ENCODE data around the gene SHISA9. TPM values are rescaled to one million over a fixed set of nuclear protein-coding genes. Genes with fewer than 3 reads are reported as not detected.

The SHISA9 gene
- total and polyA plus RNA-seq, 4 donors: under 0.01 to 0.46 (median 0.07) TPM

GRCh38 chr16:12900599-12901203, 697 bp upstream of the SHISA9 start:
- no peak for ATAC-seq (ENCODE audit: insufficient read depth, low FRiP score)
- H3K27ac ChIP-seq (ENCODE audit: low read depth in 1 of 2, low read length in 1 of 2): no peak overlapping the region
- H3K36me3 ChIP-seq (ENCODE audit: control insufficient read depth in 4 of 4, insufficient read depth in 4 of 4, low read length in 4 of 4): no peaks in the 10 kb centered on the region
- TF ChIP-seq, protein P1, sequence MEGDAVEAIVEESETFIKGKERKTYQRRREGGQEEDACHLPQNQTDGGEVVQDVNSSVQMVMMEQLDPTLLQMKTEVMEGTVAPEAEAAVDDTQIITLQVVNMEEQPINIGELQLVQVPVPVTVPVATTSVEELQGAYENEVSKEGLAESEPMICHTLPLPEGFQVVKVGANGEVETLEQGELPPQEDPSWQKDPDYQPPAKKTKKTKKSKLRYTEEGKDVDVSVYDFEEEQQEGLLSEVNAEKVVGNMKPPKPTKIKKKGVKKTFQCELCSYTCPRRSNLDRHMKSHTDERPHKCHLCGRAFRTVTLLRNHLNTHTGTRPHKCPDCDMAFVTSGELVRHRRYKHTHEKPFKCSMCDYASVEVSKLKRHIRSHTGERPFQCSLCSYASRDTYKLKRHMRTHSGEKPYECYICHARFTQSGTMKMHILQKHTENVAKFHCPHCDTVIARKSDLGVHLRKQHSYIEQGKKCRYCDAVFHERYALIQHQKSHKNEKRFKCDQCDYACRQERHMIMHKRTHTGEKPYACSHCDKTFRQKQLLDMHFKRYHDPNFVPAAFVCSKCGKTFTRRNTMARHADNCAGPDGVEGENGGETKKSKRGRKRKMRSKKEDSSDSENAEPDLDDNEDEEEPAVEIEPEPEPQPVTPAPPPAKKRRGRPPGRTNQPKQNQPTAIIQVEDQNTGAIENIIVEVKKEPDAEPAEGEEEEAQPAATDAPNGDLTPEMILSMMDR (IDR thresholded peaks at IDR 0.05; ENCODE audit: control extremely low read depth, extremely low read depth): no peak
- H3K27me3 ChIP-seq (ENCODE audit: control insufficient read depth in 3 of 3, insufficient read depth in 3 of 3, low read length in 2 of 3): peaks cover 51 to 56% (median 53%) of the 10 kb centered on the region in 3 donors
- no peak overlapping the region for H3K4me3 ChIP-seq
- DNase-seq: no peak
- WGBS, 2 donors: 3 to 4% methylated on average over 37 of the region's 37 CpGs
- peaks cover 0 to 14% (median 0%) of the 10 kb centered on the region in 5 donors for H3K4me1 ChIP-seq (ENCODE audit: control insufficient read depth in 5 of 5, insufficient read depth in 5 of 5, low read length in 5 of 5)
- H3K9me3 ChIP-seq (ENCODE audit: control insufficient read depth in 4 of 4, insufficient read depth in 3 of 4, low read length in 3 of 4): no peaks in the 10 kb centered on the region
- H3K9ac ChIP-seq (ENCODE audit: insufficient read depth in 1 of 2, low read length in 2 of 2): no peak overlapping the region

DNA sequence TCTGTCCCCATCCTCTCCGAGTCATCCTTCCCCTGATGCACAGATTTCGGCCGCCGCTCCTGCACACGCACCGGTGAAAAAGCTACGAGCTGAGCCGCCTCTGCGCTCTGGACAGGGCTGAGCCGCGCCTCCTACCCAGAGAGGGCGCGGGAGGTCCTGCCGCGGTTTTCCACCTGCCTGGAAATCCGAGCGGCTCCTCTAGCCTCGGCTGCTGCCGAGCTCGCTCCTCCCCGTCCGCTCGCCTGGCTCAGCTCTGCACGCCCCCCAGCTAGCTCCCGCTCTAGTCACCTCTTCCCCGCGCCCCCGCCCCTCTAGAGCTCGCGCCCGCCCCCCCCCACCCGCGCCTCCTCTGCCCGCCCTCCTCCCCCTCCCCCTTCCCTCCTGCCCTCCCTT, 198 bp upstream of the SHISA9 start:
- no peak overlapping the region for H3K27ac ChIP-seq (ENCODE audit: low read depth in 1 of 2, low read length in 1 of 2)
- ATAC-seq (ENCODE audit: insufficient read depth, low FRiP score) (no peak), DNase-seq (peak in 1 of 3 donors; percentile 15)
- no peak overlapping the region for H3K4me3 ChIP-seq
- TF ChIP-seq, protein P1 (IDR thresholded peaks at IDR 0.05; ENCODE audit: control extremely low read depth, extremely low read depth): no peak
- H3K27me3 ChIP-seq (ENCODE audit: control insufficient read depth in 3 of 3, insufficient read depth in 3 of 3, low read length in 2 of 3): peaks cover 55 to 58% (median 56%) of the 10 kb centered on the region in 3 donors
- peaks cover 0 to 14% (median 0%) of the 10 kb centered on the region in 5 donors for H3K4me1 ChIP-seq (ENCODE audit: control insufficient read depth in 5 of 5, insufficient read depth in 5 of 5, low read length in 5 of 5)
- no peaks in the 10 kb centered on the region for H3K36me3 ChIP-seq (ENCODE audit: control insufficient read depth in 4 of 4, insufficient read depth in 4 of 4, low read length in 4 of 4)
- no peaks in the 10 kb centered on the region for H3K9me3 ChIP-seq (ENCODE audit: control insufficient read depth in 4 of 4, insufficient read depth in 3 of 4, low read length in 3 of 4)
- no peak overlapping the region for H3K9ac ChIP-seq (ENCODE audit: insufficient read depth in 1 of 2, low read length in 2 of 2)
- 2 to 4% methylated on average over 26 to 33 of the region's 34 CpGs for WGBS, 2 donors

DNA sequence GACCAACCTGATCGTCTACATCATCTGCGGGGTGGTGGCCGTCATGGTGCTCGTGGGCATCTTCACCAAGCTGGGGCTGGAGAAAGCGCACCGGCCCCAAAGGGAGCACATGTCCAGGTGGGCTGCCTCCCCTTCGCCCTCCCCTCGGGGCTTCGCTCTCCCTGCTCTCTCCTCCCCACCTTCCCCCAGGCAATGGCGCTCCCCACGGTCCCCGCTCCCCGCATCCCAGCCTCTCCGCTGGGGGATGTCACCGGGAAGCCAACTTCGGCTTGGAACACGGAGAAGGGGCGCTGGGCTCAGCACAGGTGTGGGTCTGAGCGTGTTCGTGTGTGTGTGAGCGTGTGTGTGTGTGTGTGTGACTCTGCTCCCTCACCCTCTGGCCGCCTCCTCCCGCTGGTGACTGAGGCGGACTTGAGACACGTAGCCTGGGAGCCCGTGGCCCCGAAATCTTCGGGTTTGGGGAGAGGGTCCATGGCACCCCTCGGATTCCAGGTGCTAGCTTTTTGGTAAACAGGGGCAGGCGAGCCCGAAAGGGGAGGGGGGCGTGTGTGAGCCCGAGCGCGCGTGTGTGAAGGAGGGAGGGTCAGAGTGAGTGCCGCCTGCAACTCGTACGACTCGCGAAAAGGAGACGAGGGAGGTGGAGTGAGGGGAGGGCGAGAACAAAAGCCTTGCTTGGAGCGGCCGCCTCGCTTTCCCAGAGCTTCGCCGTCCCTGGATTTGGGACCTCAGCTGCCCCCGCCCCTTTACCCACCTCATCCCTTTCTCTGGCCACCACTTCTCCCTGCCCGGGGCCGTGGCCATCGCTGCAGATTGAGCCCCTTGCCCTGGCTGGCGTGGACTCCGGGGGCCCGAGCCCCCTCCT, 1.3 kb downstream of the SHISA9 start:
- Histone ChIP-seq H3K9ac (ENCODE audit: insufficient read depth in 1 of 2, low read length in 2 of 2) (no peak overlapping the region), H3K9me3 (ENCODE audit: control insufficient read depth in 4 of 4, insufficient read depth in 3 of 4, low read length in 3 of 4) (no peaks in the 10 kb centered on the region), H3K4me1 (ENCODE audit: control insufficient read depth in 5 of 5, insufficient read depth in 5 of 5, low read length in 5 of 5) (peaks cover 0 to 14% (median 0%) of the 10 kb centered on the region in 5 donors), H3K4me3 (no peak overlapping the region), H3K36me3 (ENCODE audit: control insufficient read depth in 4 of 4, insufficient read depth in 4 of 4, low read length in 4 of 4) (no peaks in the 10 kb centered on the region), H3K27me3 (ENCODE audit: control insufficient read depth in 3 of 3, insufficient read depth in 3 of 3, low read length in 2 of 3) (peaks cover 53 to 71% (median 60%) of the 10 kb centered on the region in 3 donors), H3K27ac (ENCODE audit: low read depth in 1 of 2, low read length in 1 of 2) (no peak overlapping the region)
- TF ChIP-seq, protein P1 (IDR thresholded peaks at IDR 0.05; ENCODE audit: control extremely low read depth, extremely low read depth): no peak
- ATAC-seq (ENCODE audit: insufficient read depth, low FRiP score) (no peak), DNase-seq (no peak)
- whole genome bisulfite sequencing, 2 donors: 3 to 4% methylated on average over 47 to 55 of the region's 55 CpGs
